Cardiac fibroblast (primary cell): Measurements from ENCODE around the gene STK24.

Experiments
- DNase-seq, 2 donors: peaks; one replicate each; pipeline versions ENCODE4 v3.0.0 to v3.0.0-alpha.2; 2010; ENCODE audit warnings: low read depth in 2 of 2
- H3K4me3 ChIP-seq, 2 donors: replicated peaks in 1 of 2; 1 replicate in 1 of 2; 2 replicates in 1 of 2; pipeline ENCODE4 v1.5.1; 2011; ENCODE audit warnings: low read depth in 2 of 2, low read length in 2 of 2, mild to moderate bottlenecking in 2 of 2, moderate library complexity in 1 of 2
- TF ChIP-seq, protein P1 (sequence below): IDR thresholded peaks from one replicate; pipeline ENCODE4 v1.5.1; 2011; ENCODE audit warnings: low read depth, mild to moderate bottlenecking, low read length, inconsistent platforms

Gene STK24

GRCh38 chr13:98445340-98446233 lies 131.3 kb downstream of the STK24 start:
- TF ChIP-seq, protein P1, sequence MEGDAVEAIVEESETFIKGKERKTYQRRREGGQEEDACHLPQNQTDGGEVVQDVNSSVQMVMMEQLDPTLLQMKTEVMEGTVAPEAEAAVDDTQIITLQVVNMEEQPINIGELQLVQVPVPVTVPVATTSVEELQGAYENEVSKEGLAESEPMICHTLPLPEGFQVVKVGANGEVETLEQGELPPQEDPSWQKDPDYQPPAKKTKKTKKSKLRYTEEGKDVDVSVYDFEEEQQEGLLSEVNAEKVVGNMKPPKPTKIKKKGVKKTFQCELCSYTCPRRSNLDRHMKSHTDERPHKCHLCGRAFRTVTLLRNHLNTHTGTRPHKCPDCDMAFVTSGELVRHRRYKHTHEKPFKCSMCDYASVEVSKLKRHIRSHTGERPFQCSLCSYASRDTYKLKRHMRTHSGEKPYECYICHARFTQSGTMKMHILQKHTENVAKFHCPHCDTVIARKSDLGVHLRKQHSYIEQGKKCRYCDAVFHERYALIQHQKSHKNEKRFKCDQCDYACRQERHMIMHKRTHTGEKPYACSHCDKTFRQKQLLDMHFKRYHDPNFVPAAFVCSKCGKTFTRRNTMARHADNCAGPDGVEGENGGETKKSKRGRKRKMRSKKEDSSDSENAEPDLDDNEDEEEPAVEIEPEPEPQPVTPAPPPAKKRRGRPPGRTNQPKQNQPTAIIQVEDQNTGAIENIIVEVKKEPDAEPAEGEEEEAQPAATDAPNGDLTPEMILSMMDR = peak; percentile 97
- no peak overlapping the region for H3K4me3 ChIP-seq
- DNase-seq = peak; percentile 59 to 60

GRCh38 chr13:98444381-98444780 lies 132.5 kb downstream of the STK24 start:
- TF ChIP-seq, protein P1 = no peak
- DNase-seq = no peak
- H3K4me3 ChIP-seq = no peak overlapping the region

- no peak for DNase-seq
- H3K4me3 ChIP-seq = no peak overlapping the region
- TF ChIP-seq, protein P1 = no peak
Measured at GRCh38 chr13:98443800-98444325, 133.0 kb downstream of the STK24 start.

DNA sequence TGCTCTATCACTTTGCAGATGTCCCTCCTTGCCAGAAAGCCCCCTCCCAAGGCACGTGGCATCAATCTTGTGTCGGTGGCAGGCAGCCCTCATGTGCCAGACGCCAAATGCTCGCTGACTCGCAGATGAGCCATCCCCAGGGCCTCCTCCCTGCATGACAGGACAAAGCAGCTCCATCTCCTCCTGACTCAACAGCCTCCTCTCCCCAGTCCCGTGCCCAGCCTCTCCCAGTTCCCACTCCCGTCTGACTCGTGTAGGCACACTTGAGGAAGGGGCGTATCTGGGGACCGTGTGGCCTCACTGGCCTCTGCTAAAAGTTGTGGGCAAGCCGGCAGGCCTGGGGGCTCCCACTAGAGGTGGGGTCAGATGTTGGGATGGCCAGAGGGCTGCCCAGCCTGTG lies 133.6 kb downstream of the STK24 start:
- TF ChIP-seq, protein P1 = no peak
- peak; percentile 35 to 85 for DNase-seq
- no peak overlapping the region for H3K4me3 ChIP-seq

- DNase-seq = no peak
- TF ChIP-seq, protein P1 = no peak
- H3K4me3 ChIP-seq = no peak overlapping the region
Measured at GRCh38 chr13:98442391-98443230, 134.3 kb downstream of the STK24 start.

- TF ChIP-seq, protein P1 = no peak
- no peak overlapping the region for H3K4me3 ChIP-seq
- no peak for DNase-seq
Measured at GRCh38 chr13:98441056-98441676, 135.7 kb downstream of the STK24 start.
